Epidermal melanocyte (primary cell): ENCODE measurements around the gene PTPRT.

Source experiments
- DNase-seq: peaks from one replicate; pipeline ENCODE4 v3.0.0; 2011; ENCODE audit warnings: low spot score; ENCODE audit not compliant: insufficient read length

Gene PTPRT

DNA sequence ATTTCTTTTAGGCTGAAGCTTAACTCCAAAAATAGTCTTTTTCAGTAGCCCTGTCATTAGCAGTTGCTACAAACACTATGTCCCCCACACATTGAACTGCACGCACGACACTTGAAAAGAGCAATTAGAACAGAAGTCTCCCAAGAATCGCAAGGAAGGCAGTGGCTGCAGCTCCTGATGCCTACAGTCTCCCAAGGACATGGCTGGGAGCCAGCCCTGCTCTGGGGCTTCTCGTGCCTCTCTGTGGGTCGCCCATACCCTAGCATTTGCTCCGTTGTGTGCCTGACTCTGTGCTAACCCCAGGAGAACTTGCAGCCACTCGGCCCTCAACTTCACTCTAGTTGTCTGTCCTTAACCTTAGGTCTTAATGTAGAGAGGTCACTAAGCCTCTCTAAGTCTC lies 454.2 kb downstream of the PTPRT start:
- DNase-seq: no peak

GRCh38 chr20:42734660-42735368 lies 454.9 kb downstream of the PTPRT start:
- no peak for DNase-seq

GRCh38 chr20:42721923-42722322 lies 467.8 kb downstream of the PTPRT start:
- DNase-seq: no peak

- no peak for DNase-seq
Observed at GRCh38 chr20:42714298-42715141, 475.2 kb downstream of the PTPRT start.

DNA sequence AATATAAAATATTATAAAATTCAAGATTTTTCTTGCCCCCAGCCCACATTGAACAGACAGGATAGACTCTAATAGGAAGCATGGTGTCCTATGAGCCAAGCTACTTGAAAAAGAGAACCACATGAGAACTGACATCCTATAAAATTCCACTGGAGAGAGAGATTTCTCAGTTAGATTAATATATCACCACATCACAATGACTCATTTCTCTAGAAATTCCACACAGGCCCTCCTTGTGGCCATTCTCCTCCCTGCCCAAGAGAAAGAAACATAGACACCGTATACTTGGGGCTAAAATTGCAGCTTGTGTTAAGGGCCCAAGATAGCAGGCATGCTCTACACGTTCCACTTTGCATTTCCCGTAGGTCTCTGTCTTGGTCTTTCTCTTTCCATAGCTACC lies 481.4 kb downstream of the PTPRT start:
- no peak for DNase-seq

DNA sequence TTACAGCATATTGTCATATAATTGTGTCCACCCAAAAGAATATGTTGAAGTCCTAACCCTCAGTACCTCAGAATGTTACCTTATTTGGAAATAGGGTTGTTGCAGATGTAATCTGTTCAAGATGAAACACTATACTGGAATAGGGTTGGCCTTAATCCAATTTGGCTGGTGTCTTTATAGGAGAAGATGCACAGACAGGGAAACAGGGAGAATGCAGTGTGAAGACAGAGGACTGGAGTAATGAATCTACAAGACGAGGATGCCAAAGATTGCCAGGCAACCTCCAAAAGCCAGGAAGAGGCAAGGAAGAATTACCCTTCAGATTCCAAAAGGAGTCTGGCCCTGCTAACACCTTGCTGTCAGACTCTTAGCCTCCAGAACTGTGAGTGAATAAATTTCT lies 482.9 kb downstream of the PTPRT start:
- no peak for DNase-seq

GRCh38 chr20:42705550-42705949 lies 484.2 kb downstream of the PTPRT start:
- no peak for DNase-seq

- DNase-seq: no peak
Observed at GRCh38 chr20:42703744-42704143, 486.0 kb downstream of the PTPRT start.

- no peak for DNase-seq
Observed at GRCh38 chr20:42701948-42702347, 487.8 kb downstream of the PTPRT start.

- DNase-seq: no peak
Observed at GRCh38 chr20:42700372-42700771, 489.3 kb downstream of the PTPRT start.

DNA sequence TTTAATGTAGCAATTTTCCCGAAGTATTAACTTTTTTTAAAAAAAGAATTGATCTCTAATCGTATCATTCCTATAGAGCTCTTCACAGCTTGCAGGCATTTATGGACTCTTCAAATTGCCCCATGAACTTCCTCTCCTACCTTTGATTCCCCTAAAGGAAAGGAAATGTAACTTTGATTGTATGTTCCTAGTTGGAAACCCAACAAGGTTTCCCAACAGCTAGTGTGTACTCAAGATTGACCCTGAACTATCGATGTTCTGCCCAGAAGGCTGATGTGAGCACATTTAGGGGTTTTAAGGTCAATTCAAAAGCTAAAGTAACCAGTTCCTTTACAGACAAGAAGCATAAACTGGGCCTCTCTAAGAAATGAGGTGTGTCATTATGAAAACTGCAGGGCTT lies 491.7 kb downstream of the PTPRT start:
- DNase-seq: no peak

- no peak for DNase-seq
Observed at GRCh38 chr20:42690842-42691437, 498.8 kb downstream of the PTPRT start.

DNA sequence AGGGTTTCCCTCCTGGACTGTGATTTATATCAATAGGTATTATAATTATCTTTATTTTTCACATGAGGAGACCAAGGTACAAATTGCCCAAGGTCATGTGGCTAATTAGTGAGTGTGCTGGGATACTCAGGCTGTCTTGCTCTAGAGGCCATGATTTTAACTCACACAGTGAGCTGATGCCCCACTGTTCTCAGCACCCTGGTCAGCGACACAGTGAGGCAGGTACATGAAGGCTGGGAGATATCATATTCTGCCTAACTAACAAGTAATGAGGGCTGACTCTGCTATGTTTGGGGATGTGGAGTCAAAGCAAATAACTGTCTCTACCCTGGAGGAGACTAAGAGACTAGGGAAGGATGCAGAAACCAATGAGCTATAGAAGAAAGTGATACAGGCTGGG lies 501.1 kb downstream of the PTPRT start:
- DNase-seq: no peak

DNA sequence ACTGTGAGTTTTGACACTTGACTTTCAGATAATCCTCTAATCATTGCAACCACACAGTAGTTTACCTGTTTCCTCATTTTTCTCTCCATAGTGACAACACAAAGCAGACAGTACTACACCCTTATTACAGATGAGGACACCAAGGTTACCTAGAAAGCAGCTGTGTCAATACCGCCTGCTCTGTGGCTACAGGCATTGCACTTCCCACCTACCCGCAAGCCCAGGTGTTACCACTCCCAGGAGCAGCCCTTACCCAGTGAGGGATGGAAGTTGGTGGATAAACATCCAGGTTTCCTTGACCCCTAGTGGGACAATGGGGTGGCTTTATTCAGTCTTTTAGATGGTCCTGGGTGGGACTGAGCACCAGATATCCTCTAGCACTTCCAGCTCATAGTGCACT lies 503.6 kb downstream of the PTPRT start:
- DNase-seq: no peak

GRCh38 chr20:42678895-42679294 lies 510.8 kb downstream of the PTPRT start:
- DNase-seq: no peak

- no peak for DNase-seq
Observed at GRCh38 chr20:42656130-42656529, 533.6 kb downstream of the PTPRT start.

DNA sequence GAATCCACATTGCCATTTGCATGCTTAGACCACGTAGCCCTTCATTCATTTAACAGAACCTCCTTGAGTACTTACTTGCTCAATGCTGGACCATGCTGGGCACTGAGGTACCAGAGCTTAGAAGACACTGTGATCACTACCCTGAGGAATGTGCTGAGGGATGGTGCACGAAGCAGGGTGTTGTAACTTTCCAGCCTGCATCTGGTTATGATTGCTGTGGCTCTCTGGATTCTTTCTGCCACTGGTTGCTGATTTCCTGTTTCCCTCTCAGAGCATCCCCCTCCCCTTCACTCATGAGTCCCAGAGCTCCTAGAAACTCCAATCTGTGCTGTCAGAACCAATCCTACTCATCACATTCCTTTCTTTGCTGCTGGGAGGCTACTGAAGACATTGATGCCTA lies 537.4 kb downstream of the PTPRT start:
- no peak for DNase-seq

- no peak for DNase-seq
Observed at GRCh38 chr20:42650191-42650746, 539.4 kb downstream of the PTPRT start.

DNA sequence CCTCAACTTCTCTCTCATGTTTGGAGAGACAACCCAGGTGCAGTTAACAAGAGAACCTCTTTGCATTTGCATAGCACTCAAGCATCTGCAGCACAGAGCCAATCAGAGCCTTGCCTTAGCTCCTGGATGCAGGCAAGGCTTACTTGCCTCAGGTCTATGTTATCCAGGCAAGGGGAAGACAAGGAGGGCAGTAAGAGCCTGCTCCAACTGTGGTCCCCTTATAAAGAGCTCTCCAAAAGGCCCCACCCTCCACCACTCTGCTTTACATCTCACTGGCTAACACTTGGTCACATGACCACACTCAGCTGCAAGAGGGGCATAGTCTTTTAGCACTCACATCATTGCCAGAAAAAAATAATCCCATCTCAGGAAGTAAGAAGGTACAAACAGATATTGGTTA lies 540.0 kb downstream of the PTPRT start:
- no peak for DNase-seq

GRCh38 chr20:42646250-42646649 lies 543.5 kb downstream of the PTPRT start:
- DNase-seq: no peak

DNA sequence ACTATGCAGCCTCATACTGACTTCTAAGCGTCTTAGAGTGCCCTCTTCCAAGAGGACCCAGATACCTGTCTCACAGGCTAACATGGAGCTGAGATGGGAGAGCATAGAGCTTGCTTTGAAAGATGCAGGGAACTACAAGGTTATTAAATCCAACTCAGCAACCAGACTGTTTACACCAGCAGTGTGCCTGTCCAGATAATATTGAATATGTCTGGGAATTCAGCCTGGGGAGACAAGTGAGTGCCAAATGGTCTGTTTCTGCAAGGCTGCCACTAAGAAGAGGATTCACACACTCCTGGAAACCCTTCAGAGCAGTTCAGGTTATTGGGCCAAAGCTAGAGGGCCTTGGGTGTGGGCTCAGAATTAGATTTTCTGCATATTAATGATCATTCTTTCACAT lies 547.8 kb downstream of the PTPRT start:
- no peak for DNase-seq

GRCh38 chr20:42639140-42639539 lies 550.6 kb downstream of the PTPRT start:
- no peak for DNase-seq
